Activated naive CD4-positive, alpha-beta T cell treated with anti-CD3 and anti-CD28 coated beads for 36 hours (primary cell): ENCODE results near the gene RCAN1. TPM values are rescaled to one million over a fixed set of nuclear protein-coding genes. Genes with fewer than 3 reads are reported as not detected.

ENCODE experiments used
- CTCF ChIA-PET: fragments of 350-600 bp; sonication (Branson Sonifier 250); formaldehyde crosslinking; loops from one replicate; lab custom pipeline; 2021; ENCODE audit warnings: antibody characterized with exemption; lab: Charles Lee
- DNase-seq: peaks from one replicate; pipeline ENCODE4 v3.0.0-alpha.2; 2020
- H3K27ac Mint-ChIP-seq: one replicate; pipeline ENCODE4 v1.8.0; 2021; ENCODE audit warnings: mild to moderate bottlenecking, mixed read lengths
- H3K27me3 Mint-ChIP-seq: one replicate; pipeline ENCODE4 v1.8.0; 2021; ENCODE audit warnings: low read depth, mixed read lengths
- H3K36me3 Mint-ChIP-seq: one replicate; pipeline ENCODE4 v1.8.0; 2021; ENCODE audit warnings: low read depth, mixed read lengths
- H3K4me1 Mint-ChIP-seq: one replicate; pipeline ENCODE4 v1.8.0; 2021; ENCODE audit warnings: low read depth, mixed read lengths
- H3K4me3 Mint-ChIP-seq: one replicate; pipeline ENCODE4 v1.8.0; 2021; ENCODE audit warnings: mild to moderate bottlenecking, moderate library complexity, mixed read lengths
- H3K9me3 Mint-ChIP-seq: one replicate; pipeline ENCODE4 v1.8.0; 2021; ENCODE audit warnings: mixed read lengths
- intact Hi-C: fragments of 100-400 bp; cut with micrococcal nuclease; formaldehyde crosslinking; loops from one replicate; pipeline ENCODE4 v1.15.1; 2023
- total RNA-seq, 2 experiments: library from RNA; stranded (reverse); gene quantifications; one replicate each; pipeline ENCODE4 v1.2.3, GENCODE V29; 2021

Gene RCAN1
- total RNA-seq, 2 experiments from 2014 or later: 2.3 to 2.9 TPM

DNA sequence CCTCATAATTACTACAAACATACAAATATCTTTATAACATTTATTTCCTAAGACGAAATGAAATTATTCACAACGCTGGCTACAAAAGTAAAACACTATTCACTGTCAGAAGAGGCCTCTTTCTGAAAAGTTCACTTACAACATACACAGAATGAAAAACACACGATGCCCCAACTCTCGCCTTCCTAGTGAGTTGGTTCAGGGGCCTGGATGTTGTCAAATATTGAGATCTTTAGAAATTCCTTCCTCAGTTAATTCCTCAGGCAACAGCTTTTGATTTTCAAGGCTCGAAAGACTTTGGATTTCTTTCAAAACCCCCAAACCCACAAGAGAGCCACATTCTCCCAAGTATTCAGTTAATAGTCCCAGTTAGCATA is 88.7 kb downstream of the RCAN1 start:
- no peak for DNase-seq
- H3K27me3 Mint-ChIP-seq: no peaks in the 10 kb centered on the region
- CTCF ChIA-PET: interaction anchor here (1.1 to 1.6 kb wide), 3 partner anchors 9 to 57 kb away, joined by 3 to 8 read pairs (median 6); no protein-coding TSS in a partner anchor
- no peak overlapping the region for H3K4me3 Mint-ChIP-seq
- H3K36me3 Mint-ChIP-seq: peaks cover 5% of the 10 kb centered on the region
- peaks cover 3% of the 10 kb centered on the region for H3K9me3 Mint-ChIP-seq
- intact Hi-C loops: loop anchor here (5.0 kb wide), 2 partner anchors 56 to 1001 kb away; no protein-coding TSS in a partner anchor
- peak overlapping the region; percentile 56 for H3K27ac Mint-ChIP-seq
- peaks cover 30% of the 10 kb centered on the region for H3K4me1 Mint-ChIP-seq

GRCh38 chr21:34524646-34525601 is 90.0 kb downstream of the RCAN1 start:
- Mint-ChIP-seq H3K4me1 (peaks cover 29% of the 10 kb centered on the region), H3K27me3 (no peaks in the 10 kb centered on the region), H3K27ac (no peak overlapping the region), H3K36me3 (peaks cover 5% of the 10 kb centered on the region), H3K9me3 (peaks cover 2% of the 10 kb centered on the region), H3K4me3 (no peak overlapping the region)
- no peak for DNase-seq
- intact Hi-C loops: loop anchor here (5.0 kb wide), 2 partner anchors 57 to 1002 kb away; no protein-coding TSS in a partner anchor
- CTCF ChIA-PET: interaction anchor here (1.2 to 1.5 kb wide), 2 partner anchors 58 to 78 kb away, joined by 4 to 6 read pairs; no protein-coding TSS in a partner anchor

GRCh38 chr21:34523019-34523555 is 91.8 kb downstream of the RCAN1 start:
- intact Hi-C loops: no loop called here
- H3K9me3 Mint-ChIP-seq: no peaks in the 10 kb centered on the region
- H3K27me3 Mint-ChIP-seq: no peaks in the 10 kb centered on the region
- CTCF ChIA-PET: interaction anchor here (0.8 to 1.5 kb wide), 3 partner anchors 13 to 80 kb away, joined by 3 to 7 read pairs (median 3); no protein-coding TSS in a partner anchor
- H3K4me1 Mint-ChIP-seq: peaks cover 27% of the 10 kb centered on the region
- no peak overlapping the region for H3K27ac Mint-ChIP-seq
- DNase-seq: no peak
- no peak overlapping the region for H3K4me3 Mint-ChIP-seq
- H3K36me3 Mint-ChIP-seq: peaks cover 7% of the 10 kb centered on the region

DNA sequence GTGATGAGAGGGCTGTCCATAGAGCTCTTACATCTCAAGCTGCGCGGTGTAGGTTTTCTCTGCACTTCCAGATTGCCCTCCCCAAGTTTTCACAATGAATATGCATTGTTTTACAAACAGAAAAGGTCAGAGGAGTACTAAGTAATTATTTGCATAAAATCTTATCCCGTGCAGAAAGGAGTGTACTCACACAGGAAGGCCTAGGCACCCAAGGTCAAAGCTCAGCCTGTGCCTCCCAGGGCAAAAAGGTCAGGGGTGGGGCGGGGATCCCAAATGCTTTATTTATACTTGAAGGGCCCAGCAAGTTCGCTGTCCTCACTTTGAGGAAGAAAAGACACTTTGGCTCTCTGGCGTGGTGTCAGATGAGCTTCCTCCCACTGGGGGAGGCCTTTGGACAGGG is 92.6 kb downstream of the RCAN1 start:
- Mint-ChIP-seq H3K27me3 (no peaks in the 10 kb centered on the region), H3K27ac (no peak overlapping the region), H3K4me1 (peaks cover 31% of the 10 kb centered on the region), H3K9me3 (no peaks in the 10 kb centered on the region), H3K36me3 (peaks cover 13% of the 10 kb centered on the region), H3K4me3 (no peak overlapping the region)
- intact Hi-C loops: no loop called here
- CTCF ChIA-PET: interaction anchor here (0.8 to 1.5 kb wide), 3 partner anchors 13 to 108 kb away, joined by 3 to 7 read pairs (median 3); no protein-coding TSS in a partner anchor
- DNase-seq: no peak

- H3K36me3 Mint-ChIP-seq: peaks cover 13% of the 10 kb centered on the region
- no peaks in the 10 kb centered on the region for H3K27me3 Mint-ChIP-seq
- peaks cover 31% of the 10 kb centered on the region for H3K4me1 Mint-ChIP-seq
- no peak overlapping the region for H3K27ac Mint-ChIP-seq
- intact Hi-C loops: no loop called here
- no peak for DNase-seq
- H3K9me3 Mint-ChIP-seq: no peaks in the 10 kb centered on the region
- H3K4me3 Mint-ChIP-seq: no peak overlapping the region
- CTCF ChIA-PET: interaction anchor here (1.0 kb wide), 1 partner anchor 109 kb away, joined by 3 read pairs; no protein-coding TSS in a partner anchor
Observed at GRCh38 chr21:34521561-34521960, 93.4 kb downstream of the RCAN1 start.

DNA sequence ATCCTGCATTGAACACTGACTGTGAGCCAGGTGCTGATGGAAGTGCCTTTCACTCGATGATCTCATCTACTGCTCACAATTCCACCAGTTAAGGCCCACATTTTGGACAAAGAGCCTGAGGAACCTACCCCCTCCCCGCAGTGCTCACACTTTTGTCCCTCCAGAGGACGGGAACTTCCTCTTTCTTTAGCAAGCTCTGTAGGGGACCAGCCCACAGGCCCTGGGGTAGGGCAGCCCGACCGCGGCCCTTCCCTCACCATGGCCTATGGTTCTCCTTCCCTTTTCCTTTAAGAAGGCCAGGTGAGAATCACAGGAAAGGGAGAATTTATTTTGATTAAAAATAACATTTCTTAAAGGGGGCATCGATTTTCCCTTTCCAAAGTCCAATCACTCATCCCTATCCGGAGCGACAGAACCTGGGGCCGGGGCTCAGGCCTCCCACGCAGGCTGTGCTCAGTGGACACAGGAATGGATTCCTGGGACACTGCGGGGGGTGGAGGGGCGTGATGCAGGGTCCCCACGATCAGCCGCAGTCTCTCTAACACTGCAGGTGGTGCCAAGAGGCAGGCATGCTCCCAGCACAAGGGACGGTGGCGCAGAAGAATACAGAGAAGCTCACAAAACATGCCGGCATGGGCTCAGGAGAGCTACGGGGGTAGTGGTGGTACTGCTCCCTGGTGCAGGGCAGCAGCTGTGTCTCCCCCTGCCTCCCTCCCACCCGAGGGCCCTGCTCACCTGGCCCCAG is 94.0 kb downstream of the RCAN1 start:
- DNase-seq: no peak
- H3K36me3 Mint-ChIP-seq: peaks cover 13% of the 10 kb centered on the region
- H3K4me3 Mint-ChIP-seq: no peak overlapping the region
- intact Hi-C loops: no loop called here
- H3K27ac Mint-ChIP-seq: no peak overlapping the region
- H3K9me3 Mint-ChIP-seq: no peaks in the 10 kb centered on the region
- no peaks in the 10 kb centered on the region for H3K27me3 Mint-ChIP-seq
- CTCF ChIA-PET: interaction anchor here (0.9 kb wide), 1 partner anchor 11 kb away, joined by 3 read pairs; no protein-coding TSS in a partner anchor
- peaks cover 26% of the 10 kb centered on the region for H3K4me1 Mint-ChIP-seq

GRCh38 chr21:34520281-34520680 is 94.6 kb downstream of the RCAN1 start:
- H3K36me3 Mint-ChIP-seq: peaks cover 13% of the 10 kb centered on the region
- intact Hi-C loops: no loop called here
- H3K9me3 Mint-ChIP-seq: no peaks in the 10 kb centered on the region
- H3K4me3 Mint-ChIP-seq: no peak overlapping the region
- CTCF ChIA-PET: interaction anchor here (0.9 kb wide), 1 partner anchor 10 kb away, joined by 3 read pairs; no protein-coding TSS in a partner anchor
- no peak overlapping the region for H3K27ac Mint-ChIP-seq
- peaks cover 23% of the 10 kb centered on the region for H3K4me1 Mint-ChIP-seq
- no peaks in the 10 kb centered on the region for H3K27me3 Mint-ChIP-seq
- no peak for DNase-seq

DNA sequence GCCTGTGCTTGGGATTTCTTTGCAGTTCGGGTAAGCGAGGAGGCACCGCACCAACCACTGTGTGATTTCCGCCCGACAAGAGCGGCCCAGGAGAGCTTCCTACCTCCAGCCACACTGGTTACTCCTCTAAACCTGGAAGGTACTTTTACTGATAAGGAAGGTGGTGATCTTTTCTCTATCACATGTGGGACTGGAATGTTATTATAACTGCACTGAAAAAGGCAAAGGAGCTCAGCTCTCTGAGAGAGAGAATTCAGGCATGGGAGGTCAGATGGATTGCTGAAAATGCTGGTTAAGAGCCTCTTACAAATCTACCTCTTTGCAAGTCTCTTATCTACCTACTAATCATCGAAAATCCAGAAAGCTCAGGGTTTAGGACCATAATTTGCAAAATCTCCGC is 95.2 kb downstream of the RCAN1 start:
- CTCF ChIA-PET: interaction anchor here (0.9 kb wide), 1 partner anchor 9 kb away, joined by 3 read pairs; no protein-coding TSS in a partner anchor
- Mint-ChIP-seq H3K4me1 (peaks cover 20% of the 10 kb centered on the region), H3K4me3 (no peak overlapping the region), H3K36me3 (peaks cover 13% of the 10 kb centered on the region), H3K9me3 (no peaks in the 10 kb centered on the region), H3K27me3 (no peaks in the 10 kb centered on the region), H3K27ac (no peak overlapping the region)
- intact Hi-C loops: no loop called here
- DNase-seq: no peak

DNA sequence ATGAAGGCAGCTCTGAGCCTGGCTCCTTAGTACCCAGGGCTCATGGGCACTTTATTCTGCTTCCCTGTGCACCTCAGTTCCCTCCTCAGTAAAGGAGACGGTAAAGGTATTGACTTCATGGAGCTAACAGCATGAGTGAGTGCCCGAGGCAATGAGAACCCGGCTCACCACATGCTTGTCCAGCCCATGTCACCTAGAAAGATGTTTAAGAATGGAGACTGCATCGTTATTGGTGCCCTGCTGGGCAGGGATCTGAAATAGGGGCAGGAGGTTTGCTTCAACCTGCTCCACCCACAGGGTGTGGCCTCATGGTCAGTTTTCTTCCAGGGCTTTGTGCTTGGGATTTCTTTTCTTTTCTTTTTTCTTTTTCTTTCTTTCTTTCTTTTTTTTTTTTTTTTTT is 95.9 kb downstream of the RCAN1 start:
- no peaks in the 10 kb centered on the region for H3K9me3 Mint-ChIP-seq
- H3K36me3 Mint-ChIP-seq: peaks cover 13% of the 10 kb centered on the region
- no peaks in the 10 kb centered on the region for H3K27me3 Mint-ChIP-seq
- H3K27ac Mint-ChIP-seq: no peak overlapping the region
- intact Hi-C loops: no loop called here
- CTCF ChIA-PET: no interaction called here
- H3K4me3 Mint-ChIP-seq: no peak overlapping the region
- no peak for DNase-seq
- peaks cover 20% of the 10 kb centered on the region for H3K4me1 Mint-ChIP-seq

GRCh38 chr21:34518301-34518700 is 96.6 kb downstream of the RCAN1 start:
- DNase-seq: no peak
- peaks cover 20% of the 10 kb centered on the region for H3K4me1 Mint-ChIP-seq
- H3K9me3 Mint-ChIP-seq: no peaks in the 10 kb centered on the region
- CTCF ChIA-PET: interaction anchor here (2.0 to 2.2 kb wide), 2 partner anchors 8 to 85 kb away, joined by 5 to 8 read pairs; no protein-coding TSS in a partner anchor
- intact Hi-C loops: no loop called here
- H3K27ac Mint-ChIP-seq: no peak overlapping the region
- no peak overlapping the region for H3K4me3 Mint-ChIP-seq
- peaks cover 13% of the 10 kb centered on the region for H3K36me3 Mint-ChIP-seq
- H3K27me3 Mint-ChIP-seq: no peaks in the 10 kb centered on the region

DNA sequence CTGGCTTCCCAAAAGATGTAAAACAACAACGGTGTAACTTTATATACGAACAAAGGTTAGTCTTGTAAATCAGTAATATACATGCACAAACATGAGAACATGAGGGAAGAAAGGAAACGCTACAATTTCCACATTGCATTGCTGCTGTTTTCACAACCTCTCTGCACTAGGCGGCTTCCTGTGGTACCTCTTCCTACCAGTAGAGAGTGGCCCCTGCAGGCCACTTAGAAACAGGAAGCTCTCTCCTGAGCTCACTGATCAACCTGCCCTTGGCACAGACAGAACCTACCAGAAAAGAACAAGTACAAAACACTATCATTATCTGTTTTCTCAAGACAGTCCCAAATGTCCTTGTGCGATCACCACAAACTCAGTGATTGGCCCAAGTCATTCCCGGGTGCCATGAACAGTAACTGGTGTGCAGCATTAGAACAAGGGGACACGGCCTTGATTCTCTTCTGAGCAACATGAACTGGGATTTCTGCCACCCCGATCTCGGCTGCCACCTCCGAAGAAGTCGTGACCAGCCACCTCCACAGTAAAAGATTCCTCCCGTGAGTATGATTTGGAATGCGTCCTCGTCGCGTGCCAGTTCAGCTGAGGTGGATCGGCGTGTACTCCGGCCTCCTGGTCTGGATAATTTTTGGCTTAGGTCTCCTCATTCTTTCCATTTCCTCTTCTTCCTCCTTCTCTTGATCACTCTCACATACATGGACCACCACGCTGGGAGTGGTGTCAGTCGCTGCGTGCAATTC is 97.2 kb downstream of the RCAN1 start:
- DNase-seq: peak; percentile 35
- CTCF ChIA-PET: interaction anchor here (0.8 to 2.2 kb wide), 4 partner anchors 9 to 98 kb away, joined by 3 to 8 read pairs (median 4); no protein-coding TSS in a partner anchor
- Mint-ChIP-seq H3K27ac (no peak overlapping the region), H3K4me3 (no peak overlapping the region), H3K9me3 (no peaks in the 10 kb centered on the region), H3K36me3 (peaks cover 13% of the 10 kb centered on the region), H3K4me1 (peaks cover 15% of the 10 kb centered on the region), H3K27me3 (no peaks in the 10 kb centered on the region)
- intact Hi-C loops: no loop called here
